NCI-H82 treated with DMSO at 0.1 percent for 48 hours (cell line): ENCODE results near the gene MSRB3.

Experiments used
- DNase-seq: peaks from one replicate; lab custom pipeline; 2025; ENCODE audit not compliant: unreplicated experiment; lab: John Stamatoyannopoulos, UW

The MSRB3 gene

GRCh38 chr12:65278576-65279368, at the start of gene MSRB3:
MSRB3 (plus strand) TSS chr12:65278683; CDS start chr12:65308580, 29,897 bp downstream.
- DNase-seq, result no peak

GRCh38 chr12:65229441-65229840, 49.0 kb upstream of the MSRB3 start:
- no peak for DNase-seq

GRCh38 chr12:65232476-65233077, 45.9 kb upstream of the MSRB3 start:
- DNase-seq, result no peak

- no peak for DNase-seq
Measured at GRCh38 chr12:65237153-65237552, 41.3 kb upstream of the MSRB3 start.

- DNase-seq, result no peak
Measured at GRCh38 chr12:65238609-65239008, 39.9 kb upstream of the MSRB3 start.

GRCh38 chr12:65248656-65249633, 29.5 kb upstream of the MSRB3 start:
- DNase-seq, result no peak

GRCh38 chr12:65252515-65252914, 26.0 kb upstream of the MSRB3 start:
- DNase-seq, result no peak

- DNase-seq, result no peak
Measured at GRCh38 chr12:65257986-65258385, 20.5 kb upstream of the MSRB3 start.

GRCh38 chr12:65259501-65259900, 19.0 kb upstream of the MSRB3 start:
- DNase-seq, result no peak

- no peak for DNase-seq
Measured at GRCh38 chr12:65263777-65264176, 14.7 kb upstream of the MSRB3 start.

GRCh38 chr12:65266408-65266807, 12.1 kb upstream of the MSRB3 start:
- DNase-seq, result no peak

GRCh38 chr12:65269603-65270002, 8.9 kb upstream of the MSRB3 start:
- no peak for DNase-seq

- no peak for DNase-seq
Measured at GRCh38 chr12:65274602-65275272, 3.7 kb upstream of the MSRB3 start.

GRCh38 chr12:65275627-65276026, 2.9 kb upstream of the MSRB3 start:
- no peak for DNase-seq

GRCh38 chr12:65276916-65277530, 1.5 kb upstream of the MSRB3 start:
- DNase-seq, result no peak

- DNase-seq, result no peak
Measured at GRCh38 chr12:65277994-65278575, 398 bp upstream of the MSRB3 start.

- no peak for DNase-seq
Measured at GRCh38 chr12:65279369-65280112, 1.1 kb downstream of the MSRB3 start.

- DNase-seq, result no peak
Measured at GRCh38 chr12:65280306-65280705, 1.8 kb downstream of the MSRB3 start.

GRCh38 chr12:65282840-65283239, 4.4 kb downstream of the MSRB3 start:
- DNase-seq, result no peak
